ENCODE measurements around the gene USF3. TPM values are rescaled to one million over a fixed set of nuclear protein-coding genes. Genes with fewer than 3 reads are reported as not detected.

USF3 gene
- total RNA-seq, 2 donors from 2014 or later = 15.5 to 17.6 TPM

DNA sequence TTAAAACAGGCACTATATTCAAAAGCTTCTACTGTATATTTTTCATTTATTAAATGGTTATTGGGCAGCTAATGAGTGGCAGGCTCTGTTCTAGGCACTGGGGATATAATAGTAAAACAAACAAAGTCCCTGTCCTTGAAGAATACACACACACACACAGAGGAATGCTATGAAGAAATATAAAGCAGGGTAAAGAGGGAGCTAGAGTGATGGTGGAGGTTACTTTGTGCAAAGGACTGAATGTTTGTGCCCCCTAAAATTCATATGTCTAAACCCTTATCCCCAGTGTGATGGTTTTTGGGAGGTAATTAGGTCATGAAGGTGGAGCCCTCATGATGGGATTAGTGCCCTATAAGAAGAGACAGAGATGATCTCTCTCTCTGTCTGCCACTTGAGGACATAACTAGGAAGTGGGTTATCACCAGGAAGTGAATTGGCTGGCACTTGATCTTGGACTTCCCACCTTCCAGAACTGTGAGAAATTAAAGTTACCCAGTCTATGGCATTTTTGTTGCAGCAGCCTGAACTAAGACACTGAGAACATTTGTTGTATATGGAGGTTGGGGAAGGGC lies 31.8 kb downstream of the USF3 start:
- no peaks in the 10 kb centered on the region for H3K27me3 ChIP-seq (ENCODE audit: control insufficient read depth, insufficient read depth, low read length, poor library complexity, severe bottlenecking)
- no peaks in the 10 kb centered on the region for H3K4me1 ChIP-seq (ENCODE audit: control insufficient read depth, insufficient read depth, low read length)
- Mint-ChIP-seq H3K27me3 (ENCODE audit: insufficient read depth) (no peaks in the 10 kb centered on the region), H3K9me3 (no peaks in the 10 kb centered on the region), H3K36me3 (ENCODE audit: low read depth) (peaks cover 16% of the 10 kb centered on the region), H3K27ac (no peak overlapping the region), H3K4me1 (peaks cover 19% of the 10 kb centered on the region), H3K4me3 (no peak overlapping the region)
- peaks cover 20% of the 10 kb centered on the region for H3K36me3 ChIP-seq (ENCODE audit: control insufficient read depth, insufficient read depth, low read length)
- no peak overlapping the region for H3K27ac ChIP-seq (ENCODE audit: low read depth, low read length)
- no peak for DNase-seq
- TF ChIP-seq, protein P1, sequence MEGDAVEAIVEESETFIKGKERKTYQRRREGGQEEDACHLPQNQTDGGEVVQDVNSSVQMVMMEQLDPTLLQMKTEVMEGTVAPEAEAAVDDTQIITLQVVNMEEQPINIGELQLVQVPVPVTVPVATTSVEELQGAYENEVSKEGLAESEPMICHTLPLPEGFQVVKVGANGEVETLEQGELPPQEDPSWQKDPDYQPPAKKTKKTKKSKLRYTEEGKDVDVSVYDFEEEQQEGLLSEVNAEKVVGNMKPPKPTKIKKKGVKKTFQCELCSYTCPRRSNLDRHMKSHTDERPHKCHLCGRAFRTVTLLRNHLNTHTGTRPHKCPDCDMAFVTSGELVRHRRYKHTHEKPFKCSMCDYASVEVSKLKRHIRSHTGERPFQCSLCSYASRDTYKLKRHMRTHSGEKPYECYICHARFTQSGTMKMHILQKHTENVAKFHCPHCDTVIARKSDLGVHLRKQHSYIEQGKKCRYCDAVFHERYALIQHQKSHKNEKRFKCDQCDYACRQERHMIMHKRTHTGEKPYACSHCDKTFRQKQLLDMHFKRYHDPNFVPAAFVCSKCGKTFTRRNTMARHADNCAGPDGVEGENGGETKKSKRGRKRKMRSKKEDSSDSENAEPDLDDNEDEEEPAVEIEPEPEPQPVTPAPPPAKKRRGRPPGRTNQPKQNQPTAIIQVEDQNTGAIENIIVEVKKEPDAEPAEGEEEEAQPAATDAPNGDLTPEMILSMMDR (conservative IDR thresholded peaks at IDR 0.05) = no peak
- no peak overlapping the region for H3K4me3 ChIP-seq (ENCODE audit: low read length)
- no peaks in the 10 kb centered on the region for H3K9me3 ChIP-seq (ENCODE audit: control insufficient read depth, low read length)
- no peak overlapping the region for H3K9ac ChIP-seq (ENCODE audit: extremely low read depth, low read length, poor library complexity, severe bottlenecking)

DNA sequence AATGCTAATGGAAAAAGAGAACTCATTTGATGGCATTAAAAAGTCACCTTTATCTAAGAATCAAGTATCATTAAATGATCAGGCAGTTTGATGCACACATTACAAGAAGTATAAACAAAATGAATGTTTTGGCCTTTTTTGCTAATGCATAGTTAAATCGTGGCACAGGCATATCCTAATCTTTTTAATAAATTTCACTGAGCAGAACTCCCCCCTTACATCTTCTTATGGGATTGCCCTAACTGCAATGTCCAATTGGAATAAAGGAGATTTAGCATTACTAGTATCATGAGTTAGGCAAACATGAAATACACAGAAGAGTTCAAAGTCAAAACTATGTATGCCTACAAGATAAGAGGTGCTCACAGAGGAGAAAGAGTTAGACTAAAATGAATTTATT lies 32.7 kb downstream of the USF3 start:
- Histone ChIP-seq H3K4me3 (ENCODE audit: low read length) (no peak overlapping the region), H3K27ac (ENCODE audit: low read depth, low read length) (no peak overlapping the region), H3K9ac (ENCODE audit: extremely low read depth, low read length, poor library complexity, severe bottlenecking) (no peak overlapping the region), H3K4me1 (ENCODE audit: control insufficient read depth, insufficient read depth, low read length) (no peaks in the 10 kb centered on the region), H3K36me3 (ENCODE audit: control insufficient read depth, insufficient read depth, low read length) (peaks cover 21% of the 10 kb centered on the region), H3K9me3 (ENCODE audit: control insufficient read depth, low read length) (no peaks in the 10 kb centered on the region), H3K27me3 (ENCODE audit: control insufficient read depth, insufficient read depth, low read length, poor library complexity, severe bottlenecking) (no peaks in the 10 kb centered on the region)
- Mint-ChIP-seq H3K36me3 (ENCODE audit: low read depth) (peaks cover 21% of the 10 kb centered on the region), H3K4me1 (peaks cover 19% of the 10 kb centered on the region), H3K4me3 (no peak overlapping the region), H3K9me3 (no peaks in the 10 kb centered on the region), H3K27me3 (ENCODE audit: insufficient read depth) (no peaks in the 10 kb centered on the region), H3K27ac (peak overlapping the region; percentile 19)
- 100% methylated on average over 1 of the region's 1 CpG; no CpG with 5 or more reads in 1 of the 2 experiments for WGBS, 2 experiments (ENCODE audit: insufficient coverage in 1 of 2, insufficient read length in 1 of 2)
- TF ChIP-seq, protein P1 (conservative IDR thresholded peaks at IDR 0.05) = no peak
- DNase-seq = no peak

DNA sequence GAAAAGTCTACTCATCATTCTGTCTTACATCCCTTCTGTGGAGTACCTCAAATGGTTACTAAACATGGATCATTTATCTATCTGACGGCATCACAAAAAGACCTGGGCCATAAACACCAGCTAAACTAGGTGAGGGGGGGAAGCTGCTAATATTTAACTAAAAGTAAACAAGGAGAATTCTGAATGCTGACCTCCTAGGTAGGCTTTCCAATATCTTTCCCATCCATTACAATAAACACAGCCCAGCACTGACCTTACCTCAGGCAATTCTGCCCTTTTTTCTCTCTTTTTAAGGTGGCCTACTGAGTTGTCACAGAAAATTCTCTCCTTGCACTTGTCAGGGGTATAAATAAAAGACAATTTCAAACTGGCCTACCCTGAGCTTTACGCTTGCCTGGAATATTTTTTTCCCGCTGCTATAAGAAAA lies 33.1 kb downstream of the USF3 start:
- H3K36me3 Mint-ChIP-seq (ENCODE audit: low read depth) = peaks cover 25% of the 10 kb centered on the region
- Histone ChIP-seq H3K9me3 (ENCODE audit: control insufficient read depth, low read length) (no peaks in the 10 kb centered on the region), H3K4me1 (ENCODE audit: control insufficient read depth, insufficient read depth, low read length) (no peaks in the 10 kb centered on the region), H3K36me3 (ENCODE audit: control insufficient read depth, insufficient read depth, low read length) (peaks cover 21% of the 10 kb centered on the region), H3K27me3 (ENCODE audit: control insufficient read depth, insufficient read depth, low read length, poor library complexity, severe bottlenecking) (no peaks in the 10 kb centered on the region), H3K9ac (ENCODE audit: extremely low read depth, low read length, poor library complexity, severe bottlenecking) (no peak overlapping the region), H3K4me3 (ENCODE audit: low read length) (no peak overlapping the region), H3K27ac (ENCODE audit: low read depth, low read length) (no peak overlapping the region)
- no peaks in the 10 kb centered on the region for H3K9me3 Mint-ChIP-seq
- peaks cover 17% of the 10 kb centered on the region for H3K4me1 Mint-ChIP-seq
- TF ChIP-seq, protein P1 (conservative IDR thresholded peaks at IDR 0.05) = no peak
- no peak for DNase-seq
- H3K27ac Mint-ChIP-seq = peak overlapping the region; percentile 4
- 91 to 92% methylated on average over 2 to 3 of the region's 3 CpGs for WGBS, 2 experiments (ENCODE audit: insufficient coverage in 1 of 2, insufficient read length in 1 of 2)
- no peaks in the 10 kb centered on the region for H3K27me3 Mint-ChIP-seq (ENCODE audit: insufficient read depth)
- no peak overlapping the region for H3K4me3 Mint-ChIP-seq

All from endodermal cell (in vitro differentiated cells).